ENCODE data around the gene RPTOR. TPM values are rescaled to one million over a fixed set of nuclear protein-coding genes. Genes with fewer than 3 reads are reported as not detected.

RPTOR gene
- total RNA-seq, 2 experiments from 2014 or later, result 43.6 to 47.2 TPM

DNA sequence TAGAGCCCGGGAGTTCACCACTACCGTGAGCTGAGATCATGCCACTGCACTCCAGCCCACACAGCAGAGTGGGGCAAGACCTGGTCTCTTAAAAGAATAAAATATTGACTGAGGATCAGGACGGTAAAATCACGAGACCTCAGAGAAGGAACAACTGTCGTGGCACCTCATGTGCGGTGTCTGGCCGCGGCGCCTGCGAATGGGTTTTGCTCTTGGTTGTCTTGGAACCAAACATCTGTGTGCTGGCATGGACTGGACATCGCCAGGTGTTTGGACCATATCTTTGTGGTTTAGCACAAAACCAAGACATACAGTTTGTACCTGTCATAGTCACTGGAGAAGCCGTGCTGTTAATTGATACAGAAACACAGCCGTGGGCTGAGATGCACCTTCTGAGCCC is 234.1 kb downstream of the RPTOR start:
- Mint-ChIP-seq H3K9me3 (no peaks in the 10 kb centered on the region), H3K27ac (peak overlapping the region; percentile 76), H3K27me3 (no peaks in the 10 kb centered on the region), H3K36me3 (peaks cover 43% of the 10 kb centered on the region), H3K4me3 (no peak overlapping the region), H3K4me1 (peaks cover 80% of the 10 kb centered on the region)
- no peak for DNase-seq

- no peak for DNase-seq
These were observed 234.7 kb downstream of the RPTOR start for GRCh38 chr17:80779336-80779735.

GRCh38 chr17:80779961-80780380 is 235.3 kb downstream of the RPTOR start:
- Mint-ChIP-seq H3K4me3 (no peak overlapping the region), H3K4me1 (peaks cover 75% of the 10 kb centered on the region), H3K36me3 (peaks cover 40% of the 10 kb centered on the region), H3K27ac (peak overlapping the region; percentile 85), H3K9me3 (no peaks in the 10 kb centered on the region), H3K27me3 (no peaks in the 10 kb centered on the region)
- DNase-seq, result no peak

More at GRCh38 chr17:80779336-80779735, 234.7 kb downstream of the RPTOR start:
- no peaks in the 10 kb centered on the region for H3K27me3 Mint-ChIP-seq
- no peaks in the 10 kb centered on the region for H3K9me3 Mint-ChIP-seq
- H3K4me1 Mint-ChIP-seq, result peaks cover 78% of the 10 kb centered on the region
- no peak overlapping the region for H3K4me3 Mint-ChIP-seq
- no peak overlapping the region for H3K27ac Mint-ChIP-seq
- H3K36me3 Mint-ChIP-seq, result peaks cover 42% of the 10 kb centered on the region

DNA sequence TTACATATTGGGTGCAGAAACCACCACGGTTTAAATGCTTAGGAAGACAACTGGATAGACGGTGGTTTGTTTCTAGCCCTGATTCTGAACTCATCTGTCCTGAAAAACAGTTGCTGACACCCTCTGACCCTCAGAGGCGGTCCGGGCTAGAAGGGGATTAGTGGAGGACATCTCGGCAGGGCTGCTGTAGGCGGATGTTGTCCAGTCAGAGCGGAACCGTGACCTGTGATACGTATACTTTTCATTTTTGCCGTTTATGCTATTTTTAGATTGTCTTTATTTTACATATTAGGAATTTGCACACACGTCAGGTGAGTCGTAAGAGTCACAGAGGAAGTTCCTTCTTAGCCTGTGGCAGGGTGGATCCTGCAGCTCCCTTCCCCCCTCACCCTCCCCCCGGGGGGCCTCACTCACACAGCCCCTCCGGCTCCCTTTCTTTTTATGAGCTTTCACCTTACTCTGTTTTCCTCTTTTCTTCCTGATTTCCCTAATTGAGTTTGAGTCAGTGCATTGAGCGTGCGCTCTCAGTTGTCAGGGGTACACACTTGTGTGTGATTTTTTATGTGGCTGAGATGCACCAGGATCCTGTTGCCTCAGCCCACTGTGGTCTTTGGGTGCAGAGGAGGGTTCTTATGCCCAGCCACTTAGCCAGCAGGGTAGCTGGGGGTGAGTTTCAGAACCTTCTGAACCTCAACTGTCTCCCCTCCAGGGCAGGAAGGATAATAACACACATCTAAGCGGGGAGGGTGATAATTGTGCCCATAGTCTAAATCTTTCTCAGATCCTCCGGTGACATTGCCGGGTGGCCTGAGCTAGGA is 236.0 kb downstream of the RPTOR start:
- H3K36me3 Mint-ChIP-seq, result peaks cover 40% of the 10 kb centered on the region
- peak; percentile 57 for DNase-seq
- H3K4me3 Mint-ChIP-seq, result peak overlapping the region; percentile 42
- H3K9me3 Mint-ChIP-seq, result no peaks in the 10 kb centered on the region
- H3K4me1 Mint-ChIP-seq, result peaks cover 75% of the 10 kb centered on the region
- peak overlapping the region; percentile 85 for H3K27ac Mint-ChIP-seq
- no peaks in the 10 kb centered on the region for H3K27me3 Mint-ChIP-seq

- Mint-ChIP-seq H3K4me3 (peak overlapping the region; percentile 42), H3K36me3 (peaks cover 42% of the 10 kb centered on the region), H3K27me3 (no peaks in the 10 kb centered on the region), H3K9me3 (no peaks in the 10 kb centered on the region), H3K27ac (peak overlapping the region; percentile 85), H3K4me1 (peaks cover 78% of the 10 kb centered on the region)
- DNase-seq, result no peak
These were observed 236.6 kb downstream of the RPTOR start for GRCh38 chr17:80781211-80781610.

- Mint-ChIP-seq H3K27me3 (no peaks in the 10 kb centered on the region), H3K4me1 (peaks cover 77% of the 10 kb centered on the region), H3K36me3 (peaks cover 37% of the 10 kb centered on the region), H3K27ac (peak overlapping the region; percentile 85), H3K9me3 (no peaks in the 10 kb centered on the region), H3K4me3 (peak overlapping the region; percentile 42)
- no peak for DNase-seq
These were observed 237.2 kb downstream of the RPTOR start for GRCh38 chr17:80781807-80782277.

- H3K4me1 Mint-ChIP-seq, result peaks cover 81% of the 10 kb centered on the region
- peak; percentile 37 for DNase-seq
- peak overlapping the region; percentile 51 for H3K4me3 Mint-ChIP-seq
- H3K9me3 Mint-ChIP-seq, result peaks cover 4% of the 10 kb centered on the region
- no peaks in the 10 kb centered on the region for H3K27me3 Mint-ChIP-seq
- H3K27ac Mint-ChIP-seq, result peak overlapping the region; percentile 85
- H3K36me3 Mint-ChIP-seq, result peaks cover 38% of the 10 kb centered on the region
These were observed 238.1 kb downstream of the RPTOR start for GRCh38 chr17:80782536-80783427.

- H3K9me3 Mint-ChIP-seq, result peaks cover 7% of the 10 kb centered on the region
- H3K4me3 Mint-ChIP-seq, result no peak overlapping the region
- H3K27ac Mint-ChIP-seq, result peak overlapping the region; percentile 65
- H3K36me3 Mint-ChIP-seq, result peaks cover 39% of the 10 kb centered on the region
- no peak for DNase-seq
- peaks cover 79% of the 10 kb centered on the region for H3K4me1 Mint-ChIP-seq
- no peaks in the 10 kb centered on the region for H3K27me3 Mint-ChIP-seq
These were observed 238.8 kb downstream of the RPTOR start for GRCh38 chr17:80783486-80783885.

DNA sequence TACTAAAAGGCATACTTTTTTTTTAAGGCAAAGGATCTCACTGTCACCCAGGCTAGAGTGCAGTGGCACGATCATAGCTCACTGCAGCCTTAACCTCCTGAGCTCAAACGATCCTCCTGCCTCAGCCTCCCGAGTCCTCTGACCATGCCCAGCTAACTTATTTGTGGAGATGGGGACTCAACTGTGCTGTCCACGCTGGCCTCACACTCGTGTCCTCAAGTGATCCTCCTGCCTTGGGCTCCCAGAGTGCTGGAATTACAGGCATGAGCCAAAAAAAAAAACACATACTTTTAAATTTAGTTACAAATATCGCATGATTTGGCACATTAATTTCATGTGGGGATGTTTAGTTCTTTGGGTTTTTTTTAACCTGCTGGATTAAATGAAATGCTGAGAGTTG is 239.3 kb downstream of the RPTOR start:
- peaks cover 9% of the 10 kb centered on the region for H3K9me3 Mint-ChIP-seq
- H3K4me1 Mint-ChIP-seq, result peaks cover 78% of the 10 kb centered on the region
- H3K36me3 Mint-ChIP-seq, result peaks cover 40% of the 10 kb centered on the region
- DNase-seq, result no peak
- H3K4me3 Mint-ChIP-seq, result no peak overlapping the region
- H3K27ac Mint-ChIP-seq, result peak overlapping the region; percentile 65
- H3K27me3 Mint-ChIP-seq, result no peaks in the 10 kb centered on the region

- H3K27ac Mint-ChIP-seq, result peak overlapping the region; percentile 88
- peaks cover 9% of the 10 kb centered on the region for H3K9me3 Mint-ChIP-seq
- peak; percentile 40 for DNase-seq
- H3K27me3 Mint-ChIP-seq, result no peaks in the 10 kb centered on the region
- peaks cover 85% of the 10 kb centered on the region for H3K4me1 Mint-ChIP-seq
- H3K4me3 Mint-ChIP-seq, result no peak overlapping the region
- H3K36me3 Mint-ChIP-seq, result peaks cover 40% of the 10 kb centered on the region
These were observed 241.0 kb downstream of the RPTOR start for GRCh38 chr17:80785477-80786178.

GRCh38 chr17:80786470-80786869 is 241.8 kb downstream of the RPTOR start:
- Mint-ChIP-seq H3K9me3 (peaks cover 9% of the 10 kb centered on the region), H3K27ac (peak overlapping the region; percentile 27), H3K4me3 (no peak overlapping the region)

GRCh38 chr17:80786887-80787286 is 242.2 kb downstream of the RPTOR start:
- Mint-ChIP-seq H3K36me3 (peaks cover 50% of the 10 kb centered on the region), H3K9me3 (peaks cover 9% of the 10 kb centered on the region), H3K4me3 (no peak overlapping the region), H3K27me3 (no peaks in the 10 kb centered on the region), H3K27ac (peak overlapping the region; percentile 19), H3K4me1 (peaks cover 86% of the 10 kb centered on the region)
- DNase-seq, result no peak

More at GRCh38 chr17:80786470-80786869, 241.8 kb downstream of the RPTOR start:
- DNase-seq, result no peak
- Mint-ChIP-seq H3K36me3 (peaks cover 48% of the 10 kb centered on the region), H3K27me3 (no peaks in the 10 kb centered on the region), H3K4me1 (peaks cover 86% of the 10 kb centered on the region)

DNA sequence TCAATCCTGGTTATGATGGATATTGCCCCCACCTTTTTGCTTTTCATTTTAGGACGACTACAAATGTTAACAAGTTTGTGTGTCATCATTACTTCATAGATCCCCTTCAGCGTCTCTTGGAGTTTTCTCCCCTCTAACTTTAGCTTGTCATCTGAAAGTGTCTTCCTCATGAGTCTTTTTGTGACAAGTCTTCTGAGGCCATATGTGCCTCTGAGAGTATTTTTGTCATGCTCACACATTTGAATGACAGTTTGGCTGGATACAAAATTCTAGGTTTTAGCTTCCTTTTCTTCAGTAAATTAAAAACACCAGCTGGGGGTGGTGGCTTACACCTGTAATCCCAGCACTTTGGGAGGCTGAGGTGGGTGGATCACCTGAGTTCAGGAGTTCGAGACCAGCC is 243.2 kb downstream of the RPTOR start:
- Mint-ChIP-seq H3K4me3 (no peak overlapping the region), H3K4me1 (peaks cover 85% of the 10 kb centered on the region), H3K27ac (peak overlapping the region; percentile 19), H3K27me3 (no peaks in the 10 kb centered on the region), H3K9me3 (peaks cover 9% of the 10 kb centered on the region), H3K36me3 (peaks cover 54% of the 10 kb centered on the region)
- DNase-seq, result no peak

DNA sequence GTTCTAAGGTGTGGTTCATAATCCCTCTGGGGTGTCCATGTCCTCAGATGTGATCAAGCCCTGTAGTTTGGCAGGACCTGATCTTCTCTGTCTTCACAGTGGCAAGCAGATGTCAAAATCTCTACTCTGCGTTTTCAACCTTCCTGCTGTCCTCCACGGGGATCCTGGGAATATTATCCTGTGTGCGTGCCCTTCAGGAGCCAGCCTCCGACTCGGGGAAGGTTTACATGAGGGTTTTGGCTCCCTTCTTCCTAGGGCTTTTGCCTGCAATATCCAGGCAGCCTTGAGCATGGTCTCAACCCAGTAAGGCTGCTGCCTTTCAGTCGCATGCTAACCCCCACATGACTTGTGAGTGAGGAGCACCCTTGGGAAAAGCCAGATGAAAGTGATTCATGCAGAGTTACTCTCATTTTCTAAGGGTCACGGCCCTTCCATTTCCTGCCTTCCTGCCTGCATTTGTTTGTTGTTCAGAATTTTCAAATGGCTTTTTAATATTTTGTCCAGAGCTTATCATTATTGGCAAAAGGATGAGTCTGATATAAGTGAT is 244.8 kb downstream of the RPTOR start:
- peaks cover 9% of the 10 kb centered on the region for H3K9me3 Mint-ChIP-seq
- peaks cover 63% of the 10 kb centered on the region for H3K36me3 Mint-ChIP-seq
- H3K4me1 Mint-ChIP-seq, result peaks cover 83% of the 10 kb centered on the region
- DNase-seq, result peak; percentile 38
- peak overlapping the region; percentile 95 for H3K27ac Mint-ChIP-seq
- H3K27me3 Mint-ChIP-seq, result no peaks in the 10 kb centered on the region
- peak overlapping the region; percentile 59 for H3K4me3 Mint-ChIP-seq

Data from activated naive CD8-positive, alpha-beta T cell treated with anti-CD3 and anti-CD28 coated beads for 36 hours (primary cell).